GM15510 (cell line): ENCODE data around the gene CHRNE.

Experiments
- POLR2A ChIP-seq: IDR thresholded peaks from 3 replicates; pipeline ENCODE4 v1.6.1; 2011; ENCODE audit warnings: borderline replicate concordance; ENCODE audit not compliant: insufficient read length; ENCODE audit errors: extremely low read depth

The CHRNE gene

DNA sequence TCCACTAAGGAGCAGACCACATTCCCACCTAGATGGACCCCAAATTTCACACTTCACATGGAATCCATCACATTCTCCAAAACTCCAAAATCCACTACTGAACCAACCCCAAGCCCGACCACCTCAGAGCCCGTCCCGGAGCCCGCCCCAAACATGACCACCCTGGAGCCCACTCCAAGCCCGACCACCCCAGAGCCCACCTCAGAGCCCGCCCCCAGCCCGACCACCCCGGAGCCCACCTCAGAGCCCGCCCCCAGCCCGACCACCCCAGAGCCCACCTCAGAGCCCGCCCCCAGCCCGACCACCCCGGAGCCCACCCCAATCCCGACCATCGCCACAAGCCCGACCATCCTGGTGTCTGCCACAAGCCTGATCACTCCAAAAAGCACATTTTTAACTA lies 30.7 kb upstream of the CHRNE start:
- no peak for TF ChIP-seq POLR2A

DNA sequence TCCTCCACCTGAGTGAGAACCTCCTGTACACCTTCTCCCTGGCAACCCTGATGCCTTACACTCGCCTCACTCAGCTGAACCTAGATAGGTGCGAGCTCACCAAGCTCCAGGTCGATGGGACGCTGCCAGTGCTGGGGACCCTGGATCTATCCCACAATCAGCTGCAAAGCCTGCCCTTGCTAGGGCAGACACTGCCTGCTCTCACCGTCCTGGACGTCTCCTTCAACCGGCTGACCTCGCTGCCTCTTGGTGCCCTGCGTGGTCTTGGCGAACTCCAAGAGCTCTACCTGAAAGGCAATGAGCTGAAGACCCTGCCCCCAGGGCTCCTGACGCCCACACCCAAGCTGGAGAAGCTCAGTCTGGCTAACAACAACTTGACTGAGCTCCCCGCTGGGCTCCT lies 29.9 kb upstream of the CHRNE start:
- TF ChIP-seq POLR2A = no peak

- TF ChIP-seq POLR2A = no peak
Observed at GRCh38 chr17:4931963-4932362, 29.1 kb upstream of the CHRNE start, which contains the start of gene GP1BA. Gene GP1BA, plus strand, starts transcription at chr17:4932277. Its CDS starts 328 bp downstream, at chr17:4932605.

GRCh38 chr17:4928881-4929280 lies 26.0 kb upstream of the CHRNE start:
- no peak for TF ChIP-seq POLR2A

- no peak for TF ChIP-seq POLR2A
Observed at GRCh38 chr17:4921320-4921719, 18.4 kb upstream of the CHRNE start.

DNA sequence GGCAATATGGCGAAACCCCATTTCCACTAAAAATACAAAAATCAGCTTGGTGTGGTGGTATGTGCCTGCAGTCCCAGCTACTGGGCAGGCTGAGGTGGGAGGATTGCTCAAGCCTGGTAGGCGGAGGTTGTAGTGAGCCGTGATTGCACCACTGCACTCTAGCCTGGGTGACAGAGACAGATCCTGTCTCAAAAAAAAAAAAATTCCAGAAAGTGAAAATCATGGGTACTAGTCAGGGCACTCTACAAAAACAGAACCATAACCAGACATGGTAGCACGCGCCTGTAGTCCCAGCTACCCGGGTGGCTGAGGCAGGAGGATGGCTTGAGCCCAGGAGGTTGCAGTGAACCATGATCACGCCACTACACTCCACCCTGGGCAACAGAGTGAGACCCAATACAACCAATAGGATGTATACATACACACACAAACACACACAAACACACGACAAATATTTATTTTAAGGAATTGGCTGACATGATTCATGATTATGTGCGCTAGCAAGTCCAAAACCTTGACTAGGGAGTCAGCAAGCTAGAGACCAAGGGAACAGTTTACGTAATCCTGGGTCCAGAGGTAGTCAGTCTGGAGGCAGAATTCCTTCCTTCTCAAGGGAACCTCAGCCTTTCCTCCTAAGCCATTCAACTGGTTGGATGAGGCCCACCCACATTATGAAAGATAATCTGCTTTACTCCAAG lies 17.6 kb upstream of the CHRNE start:
- TF ChIP-seq POLR2A = no peak

GRCh38 chr17:4919511-4920047 lies 16.7 kb upstream of the CHRNE start:
- TF ChIP-seq POLR2A = no peak

DNA sequence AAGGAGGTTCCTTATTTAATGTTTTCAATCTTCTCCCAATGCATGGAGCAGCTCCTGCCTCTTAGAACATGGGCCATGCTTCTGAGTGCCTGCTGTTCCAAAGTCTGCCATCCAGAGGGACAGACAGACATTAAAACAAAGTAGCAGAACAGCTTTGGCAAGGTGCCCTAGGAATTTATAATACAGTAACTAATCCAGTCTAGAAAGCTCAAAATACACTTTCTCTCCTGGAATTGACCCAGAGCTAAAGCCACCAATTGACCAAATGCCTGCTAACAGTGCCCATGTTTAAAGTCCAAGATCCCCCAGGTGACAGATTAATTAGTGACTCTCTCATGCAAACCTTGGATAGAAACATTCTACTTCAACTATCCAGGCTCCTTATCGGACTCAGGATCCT lies 11.1 kb upstream of the CHRNE start:
- TF ChIP-seq POLR2A = no peak

DNA sequence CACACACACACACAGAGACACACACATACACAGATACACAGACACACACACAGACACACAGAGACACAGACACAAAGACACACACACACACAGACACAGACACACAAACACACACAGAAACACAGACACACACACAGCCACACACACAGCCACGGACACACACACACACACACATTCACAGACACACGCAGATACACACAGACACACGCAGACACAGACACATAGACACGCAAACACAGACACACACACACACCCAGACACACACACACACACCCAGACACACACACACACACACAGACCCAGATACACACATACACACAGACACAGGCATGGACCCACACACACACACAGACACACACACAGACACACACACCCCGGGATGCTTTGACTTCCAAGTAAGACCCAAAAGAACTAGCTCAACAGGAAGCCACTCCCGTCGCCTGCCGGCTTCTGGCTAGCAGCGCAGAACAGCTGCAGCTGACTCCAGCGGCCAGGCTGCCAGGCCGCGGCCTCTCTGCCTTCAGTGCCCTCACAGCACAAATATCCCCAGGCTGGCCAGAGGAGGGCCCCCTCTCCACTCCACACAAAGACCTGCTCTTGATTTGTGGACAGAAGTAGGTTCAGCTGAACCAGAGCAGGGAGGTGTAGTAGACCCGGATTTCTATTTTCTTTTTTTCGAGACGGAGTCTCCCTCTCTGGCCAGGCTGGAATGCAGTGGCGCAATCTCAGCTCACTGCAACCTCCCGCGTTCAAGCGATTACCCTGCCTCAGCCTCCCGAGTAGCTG lies 6.0 kb upstream of the CHRNE start:
- TF ChIP-seq POLR2A = no peak

GRCh38 chr17:4908301-4908700 lies 5.4 kb upstream of the CHRNE start:
- no peak for TF ChIP-seq POLR2A

DNA sequence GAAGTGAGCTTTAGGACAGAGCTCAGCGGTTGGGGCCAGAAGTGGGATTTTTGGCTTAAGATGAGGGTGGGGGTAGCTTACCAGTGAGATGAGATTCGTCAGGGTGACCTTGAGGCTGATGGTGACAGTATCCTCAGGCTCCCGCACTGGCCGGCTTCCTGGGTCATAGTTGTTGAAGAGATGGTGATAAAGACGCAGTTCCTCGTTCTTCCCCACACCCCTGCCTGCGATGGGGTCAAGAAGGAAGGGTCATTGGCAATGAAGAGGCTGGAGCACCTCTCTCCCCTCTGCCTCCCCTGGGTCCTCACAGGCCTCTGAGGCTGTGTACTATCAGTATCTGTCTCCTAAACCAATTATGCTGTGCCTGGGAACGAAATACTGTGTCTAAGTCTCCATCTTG lies 358 bp downstream of the CHRNE start:
- no peak for TF ChIP-seq POLR2A

DNA sequence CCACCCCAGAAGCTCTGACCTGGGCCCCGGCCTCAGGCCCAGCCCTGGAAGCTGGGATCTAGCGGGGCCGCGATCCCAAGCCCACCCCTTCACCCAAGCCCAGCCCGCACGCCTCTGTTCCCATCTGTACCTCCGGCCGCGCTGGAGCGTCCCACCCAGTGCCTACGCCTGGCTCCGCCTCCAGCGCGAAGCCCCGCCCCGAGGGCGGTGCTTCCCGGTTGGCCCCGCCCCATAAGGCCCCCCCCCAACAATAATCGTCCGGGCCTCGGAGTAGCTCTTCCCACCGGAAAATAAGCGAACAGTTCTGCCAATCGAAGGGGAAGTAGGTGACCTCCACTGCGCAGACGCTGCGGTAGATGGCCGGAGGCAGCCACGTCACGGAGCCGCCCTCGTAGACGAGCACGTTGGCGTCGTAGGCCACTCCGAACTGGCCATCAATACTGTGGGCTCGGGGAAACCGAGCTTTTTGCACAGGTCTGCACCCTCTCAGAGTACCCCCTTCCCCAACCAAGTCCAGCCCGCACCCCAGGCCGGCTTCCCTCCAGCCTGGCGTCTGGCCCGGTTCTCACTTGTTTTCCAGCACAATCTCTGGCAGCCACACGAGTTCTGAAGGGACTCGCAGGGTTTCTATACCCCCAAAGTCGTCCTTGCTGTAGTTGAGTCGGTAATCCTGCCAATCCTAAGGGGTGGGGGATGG lies 1.1 kb downstream of the CHRNE start:
- TF ChIP-seq POLR2A = no peak

DNA sequence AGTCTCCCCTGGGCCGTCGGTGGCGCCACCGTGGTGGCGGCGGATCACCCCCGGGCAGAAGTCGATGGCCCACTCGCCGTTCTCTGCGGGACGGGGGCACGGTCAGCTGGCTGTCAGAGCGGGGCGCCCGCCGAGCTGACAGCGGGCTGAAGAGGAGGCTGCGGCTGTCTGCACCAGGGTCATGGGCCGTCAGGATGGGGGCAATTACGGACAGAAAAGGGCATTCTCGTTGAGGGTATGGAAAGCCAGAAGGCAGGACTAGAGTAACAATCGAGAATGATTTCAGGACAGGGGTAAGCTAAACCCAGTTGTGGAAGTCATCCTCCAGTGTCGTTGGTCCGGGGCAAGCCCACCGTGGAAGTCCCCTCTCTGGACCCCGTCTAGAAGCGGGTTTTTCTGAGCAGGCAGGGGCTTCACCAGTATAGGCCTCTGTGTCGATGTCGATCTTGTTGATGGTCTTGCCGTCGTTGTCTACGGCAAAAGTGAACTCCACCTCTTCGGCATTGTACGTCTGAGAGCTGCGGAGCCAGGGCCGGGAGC lies 1.7 kb downstream of the CHRNE start:
- no peak for TF ChIP-seq POLR2A

GRCh38 chr17:4900231-4901107 lies 2.4 kb downstream of the CHRNE start:
- TF ChIP-seq POLR2A = no peak
